HL-60 (cell line): ENCODE measurements around the gene NOTCH2.

ENCODE experiments used
- DNase-seq, 2 experiments: peaks; one replicate each; pipeline ENCODE4 v3.0.0-alpha.2; 2010 to 2020; ENCODE audit warnings: low read depth in 1 of 2, low spot score in 1 of 2
- H3K27ac ChIP-seq: fragments of 250-450 bp; sonication (Bioruptor Pico); replicated peaks from 2 replicates; pipeline ENCODE4 v1.5.1; 2020; ENCODE audit warnings: mild to moderate bottlenecking, moderate library complexity
- H3K27me3 ChIP-seq: fragments of 250-450 bp; sonication (Bioruptor Pico); 2 replicates; pipeline ENCODE4 v1.5.1; 2021; ENCODE audit warnings: mild to moderate bottlenecking, moderate library complexity; ENCODE audit not compliant: insufficient read depth, poor library complexity, severe bottlenecking
- H3K4me3 ChIP-seq: replicated peaks from 2 replicates; pipeline ENCODE4 v1.5.1; 2011; ENCODE audit warnings: mild to moderate bottlenecking, control low read depth, low read length; ENCODE audit not compliant: insufficient read depth
- GABPA ChIP-seq: IDR thresholded peaks from 2 replicates; pipeline ENCODE4 v1.6.1; 2012; ENCODE audit warnings: low read depth
- POLR2AphosphoS5 ChIP-seq: IDR thresholded peaks from 2 replicates; pipeline ENCODE4 v1.6.1; 2012; ENCODE audit warnings: low read depth
- SPI1 ChIP-seq: IDR thresholded peaks from 2 replicates; pipeline ENCODE4 v1.6.1; 2012; ENCODE audit warnings: low read depth, mild to moderate bottlenecking, borderline replicate concordance
- TF ChIP-seq, protein P1 (sequence below): IDR thresholded peaks from 2 replicates; pipeline ENCODE4 v1.6.1; 2012; ENCODE audit warnings: low read depth; ENCODE audit not compliant: insufficient replicate concordance
- TF ChIP-seq, protein P2 (sequence below): IDR thresholded peaks from one replicate; pipeline ENCODE4 v1.5.1; 2011; ENCODE audit warnings: low read length, control low read depth, inconsistent platforms; ENCODE audit not compliant: insufficient read depth

NOTCH2 gene

DNA sequence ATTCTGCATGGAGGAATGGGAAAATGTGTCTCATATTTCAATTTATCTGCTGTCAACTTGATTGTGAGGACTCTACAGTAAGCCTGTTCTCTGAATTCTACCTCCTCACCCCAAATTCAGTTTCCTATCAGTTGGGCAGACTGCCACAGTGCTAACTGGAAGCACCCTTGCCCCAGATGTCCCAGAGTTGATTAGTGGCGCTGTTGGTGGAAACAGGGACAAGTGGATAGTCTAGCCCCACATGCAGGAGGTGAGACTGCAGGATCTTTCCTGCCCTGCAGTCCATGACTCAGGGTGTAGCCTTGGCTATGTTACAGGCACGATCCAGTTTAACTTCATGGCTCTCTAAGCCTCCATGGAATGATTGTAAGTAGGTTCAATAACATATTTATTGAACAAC is 195.3 kb downstream of the NOTCH2 start:
- TF ChIP-seq, protein P1, sequence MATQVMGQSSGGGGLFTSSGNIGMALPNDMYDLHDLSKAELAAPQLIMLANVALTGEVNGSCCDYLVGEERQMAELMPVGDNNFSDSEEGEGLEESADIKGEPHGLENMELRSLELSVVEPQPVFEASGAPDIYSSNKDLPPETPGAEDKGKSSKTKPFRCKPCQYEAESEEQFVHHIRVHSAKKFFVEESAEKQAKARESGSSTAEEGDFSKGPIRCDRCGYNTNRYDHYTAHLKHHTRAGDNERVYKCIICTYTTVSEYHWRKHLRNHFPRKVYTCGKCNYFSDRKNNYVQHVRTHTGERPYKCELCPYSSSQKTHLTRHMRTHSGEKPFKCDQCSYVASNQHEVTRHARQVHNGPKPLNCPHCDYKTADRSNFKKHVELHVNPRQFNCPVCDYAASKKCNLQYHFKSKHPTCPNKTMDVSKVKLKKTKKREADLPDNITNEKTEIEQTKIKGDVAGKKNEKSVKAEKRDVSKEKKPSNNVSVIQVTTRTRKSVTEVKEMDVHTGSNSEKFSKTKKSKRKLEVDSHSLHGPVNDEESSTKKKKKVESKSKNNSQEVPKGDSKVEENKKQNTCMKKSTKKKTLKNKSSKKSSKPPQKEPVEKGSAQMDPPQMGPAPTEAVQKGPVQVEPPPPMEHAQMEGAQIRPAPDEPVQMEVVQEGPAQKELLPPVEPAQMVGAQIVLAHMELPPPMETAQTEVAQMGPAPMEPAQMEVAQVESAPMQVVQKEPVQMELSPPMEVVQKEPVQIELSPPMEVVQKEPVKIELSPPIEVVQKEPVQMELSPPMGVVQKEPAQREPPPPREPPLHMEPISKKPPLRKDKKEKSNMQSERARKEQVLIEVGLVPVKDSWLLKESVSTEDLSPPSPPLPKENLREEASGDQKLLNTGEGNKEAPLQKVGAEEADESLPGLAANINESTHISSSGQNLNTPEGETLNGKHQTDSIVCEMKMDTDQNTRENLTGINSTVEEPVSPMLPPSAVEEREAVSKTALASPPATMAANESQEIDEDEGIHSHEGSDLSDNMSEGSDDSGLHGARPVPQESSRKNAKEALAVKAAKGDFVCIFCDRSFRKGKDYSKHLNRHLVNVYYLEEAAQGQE = no peak
- no peak for TF ChIP-seq GABPA
- TF ChIP-seq, protein P2, sequence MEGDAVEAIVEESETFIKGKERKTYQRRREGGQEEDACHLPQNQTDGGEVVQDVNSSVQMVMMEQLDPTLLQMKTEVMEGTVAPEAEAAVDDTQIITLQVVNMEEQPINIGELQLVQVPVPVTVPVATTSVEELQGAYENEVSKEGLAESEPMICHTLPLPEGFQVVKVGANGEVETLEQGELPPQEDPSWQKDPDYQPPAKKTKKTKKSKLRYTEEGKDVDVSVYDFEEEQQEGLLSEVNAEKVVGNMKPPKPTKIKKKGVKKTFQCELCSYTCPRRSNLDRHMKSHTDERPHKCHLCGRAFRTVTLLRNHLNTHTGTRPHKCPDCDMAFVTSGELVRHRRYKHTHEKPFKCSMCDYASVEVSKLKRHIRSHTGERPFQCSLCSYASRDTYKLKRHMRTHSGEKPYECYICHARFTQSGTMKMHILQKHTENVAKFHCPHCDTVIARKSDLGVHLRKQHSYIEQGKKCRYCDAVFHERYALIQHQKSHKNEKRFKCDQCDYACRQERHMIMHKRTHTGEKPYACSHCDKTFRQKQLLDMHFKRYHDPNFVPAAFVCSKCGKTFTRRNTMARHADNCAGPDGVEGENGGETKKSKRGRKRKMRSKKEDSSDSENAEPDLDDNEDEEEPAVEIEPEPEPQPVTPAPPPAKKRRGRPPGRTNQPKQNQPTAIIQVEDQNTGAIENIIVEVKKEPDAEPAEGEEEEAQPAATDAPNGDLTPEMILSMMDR = no peak
- TF ChIP-seq POLR2AphosphoS5 = no peak
- TF ChIP-seq SPI1 = no peak
- Histone ChIP-seq H3K4me3 (no peak overlapping the region), H3K27me3 (no peaks in the 10 kb centered on the region), H3K27ac (no peak overlapping the region)
- no peak for DNase-seq

DNA sequence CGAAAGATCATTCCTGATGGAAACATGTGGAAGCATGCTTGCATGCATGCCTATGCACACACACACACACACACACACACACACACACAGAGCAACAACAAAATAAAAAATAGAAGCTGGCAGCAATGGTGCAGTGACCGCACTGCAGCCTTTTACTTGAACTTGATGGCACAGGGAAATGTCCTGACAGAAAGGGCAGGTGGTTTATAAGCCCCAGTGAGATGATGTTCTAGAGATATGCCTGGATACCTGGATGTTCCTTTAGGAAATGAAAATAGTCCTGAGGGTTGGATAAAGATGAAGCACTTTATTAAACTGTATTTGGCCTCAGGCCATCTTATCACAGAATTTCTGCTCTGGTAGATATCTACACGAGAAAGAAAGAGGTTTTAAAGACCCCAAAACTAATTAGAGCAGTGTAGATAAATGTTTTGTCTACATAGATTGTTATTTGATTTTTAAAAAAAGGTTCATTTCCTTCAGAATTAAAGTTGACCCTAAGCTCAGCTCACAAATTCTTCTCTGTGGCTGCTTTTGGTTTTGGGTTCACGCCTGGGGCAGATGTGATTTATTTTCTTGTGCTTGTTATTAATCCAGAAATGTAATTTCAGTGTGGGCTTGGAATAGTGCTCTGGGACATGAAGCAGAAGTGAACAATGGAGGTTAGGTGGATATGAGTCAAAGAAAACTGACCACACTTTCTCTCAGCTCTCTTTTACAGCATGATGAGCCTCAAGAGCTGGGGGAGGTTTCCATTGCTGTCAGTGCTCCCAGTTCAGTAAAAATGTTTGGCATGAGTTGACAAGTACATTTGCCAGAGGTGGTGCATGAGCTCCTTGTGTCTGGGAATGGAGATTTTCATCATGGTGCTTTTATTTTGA is 196.1 kb downstream of the NOTCH2 start:
- no peak overlapping the region for H3K4me3 ChIP-seq
- TF ChIP-seq, protein P1 = no peak
- TF ChIP-seq POLR2AphosphoS5 = no peak
- TF ChIP-seq SPI1 = no peak
- TF ChIP-seq GABPA = no peak
- TF ChIP-seq, protein P2 = no peak
- no peak overlapping the region for H3K27ac ChIP-seq
- no peaks in the 10 kb centered on the region for H3K27me3 ChIP-seq
- DNase-seq = no peak

DNA sequence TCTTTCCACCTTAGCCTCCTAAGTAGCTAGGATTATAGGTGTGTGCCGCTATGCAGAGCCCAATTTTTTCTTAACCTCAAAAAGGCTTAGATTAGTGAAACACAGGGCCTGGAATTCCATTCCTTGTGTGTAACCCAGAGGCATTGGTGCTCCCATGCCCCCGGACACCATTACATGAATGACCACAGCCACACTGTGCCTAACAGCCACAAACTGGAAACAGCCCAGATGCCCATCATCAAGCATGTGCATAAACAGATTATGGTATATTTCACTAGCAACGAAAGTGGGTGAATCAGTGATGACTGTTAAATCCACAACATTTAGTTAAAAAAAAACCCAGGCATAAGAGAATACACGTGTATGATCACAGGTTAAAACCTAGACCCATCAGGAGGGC is 197.6 kb downstream of the NOTCH2 start:
- H3K27me3 ChIP-seq = no peaks in the 10 kb centered on the region
- no peak for TF ChIP-seq POLR2AphosphoS5
- TF ChIP-seq GABPA = no peak
- TF ChIP-seq, protein P1 = no peak
- no peak for TF ChIP-seq SPI1
- TF ChIP-seq, protein P2 = no peak
- H3K27ac ChIP-seq = no peak overlapping the region
- no peak overlapping the region for H3K4me3 ChIP-seq
- DNase-seq = no peak
